ENCODE results near the gene FAM237B.

The FAM237B gene

GRCh38 chr7:90290244-90291113 is 30.6 kb downstream of the FAM237B start:
- DNase-seq, result no peak

DNA sequence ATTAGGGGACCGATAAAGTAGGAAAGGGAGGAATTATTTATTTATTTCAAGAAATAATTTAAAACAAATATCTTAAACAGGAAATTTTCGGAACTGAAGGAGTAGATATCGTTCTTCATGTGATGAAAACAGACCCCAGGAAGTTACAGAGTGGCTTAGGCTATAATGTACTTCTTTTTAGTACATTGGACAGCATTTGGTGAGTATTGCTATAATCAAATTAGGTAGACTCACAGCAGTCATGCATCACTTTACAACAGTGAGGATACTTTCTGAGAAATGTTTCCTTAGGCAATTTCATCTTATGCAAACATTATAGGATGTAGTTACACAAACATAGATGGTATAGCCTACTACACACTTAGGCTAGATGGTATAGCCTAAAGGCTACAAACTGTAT is 33.0 kb downstream of the FAM237B start:
- DNase-seq, result no peak

- DNase-seq, result no peak
Observed at GRCh38 chr7:90276033-90276728, 44.9 kb downstream of the FAM237B start.

DNA sequence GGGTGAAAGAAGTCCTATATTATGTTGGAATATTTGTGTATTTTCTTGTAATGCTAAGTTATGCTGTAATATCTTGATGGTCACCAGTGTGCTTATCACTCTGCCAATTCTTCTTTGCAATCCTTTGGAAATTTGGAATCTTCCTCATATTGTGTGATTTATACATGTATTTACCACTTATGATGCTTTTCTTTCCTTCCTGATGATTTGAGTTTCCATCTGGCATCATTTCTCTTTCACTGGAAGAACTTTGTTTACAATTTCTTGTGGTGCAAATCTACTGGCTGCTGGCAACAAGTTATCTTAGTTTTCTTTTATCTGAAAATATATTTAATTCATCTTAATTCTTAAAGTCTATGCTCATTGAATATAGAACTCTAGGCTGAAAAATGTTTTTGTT is 46.9 kb downstream of the FAM237B start:
- DNase-seq, result no peak

DNA sequence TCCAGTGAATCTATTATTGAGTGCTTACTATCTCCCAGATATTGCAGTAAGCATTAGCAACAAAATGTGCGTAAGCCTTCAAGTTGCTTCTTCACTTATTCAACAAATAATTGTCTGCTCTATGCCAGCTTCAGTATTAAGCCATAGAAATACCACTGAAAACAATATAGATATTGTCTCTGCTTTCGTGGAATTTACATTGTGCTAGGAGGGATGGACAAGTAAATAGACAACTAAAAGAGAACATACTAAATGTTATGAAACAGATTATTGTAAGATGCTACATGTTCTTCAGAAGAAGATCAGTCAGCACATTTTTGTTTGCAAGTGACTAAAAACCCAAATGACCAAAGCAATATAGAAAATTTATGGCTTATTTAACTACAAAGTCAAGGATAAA is 48.9 kb downstream of the FAM237B start:
- DNase-seq, result no peak

DNA sequence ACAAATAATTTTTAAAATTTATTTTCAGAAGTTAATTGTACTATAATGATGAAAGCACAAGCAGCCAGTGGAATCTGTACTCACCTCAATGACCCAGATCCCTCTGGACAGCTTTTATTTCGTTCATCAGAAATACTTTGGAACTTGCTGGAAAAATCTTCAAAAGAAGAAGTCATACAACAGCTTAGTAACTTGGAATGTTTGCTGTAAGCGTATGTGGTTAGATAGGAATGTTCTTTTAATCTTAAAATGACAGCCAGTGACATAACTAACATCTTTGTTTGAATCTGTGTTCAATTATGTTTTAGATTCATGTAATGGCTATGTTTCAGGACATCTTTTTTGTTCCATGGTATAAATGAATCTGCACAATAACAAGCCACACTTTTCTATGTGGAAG is 49.4 kb downstream of the FAM237B start:
- no peak for DNase-seq

DNA sequence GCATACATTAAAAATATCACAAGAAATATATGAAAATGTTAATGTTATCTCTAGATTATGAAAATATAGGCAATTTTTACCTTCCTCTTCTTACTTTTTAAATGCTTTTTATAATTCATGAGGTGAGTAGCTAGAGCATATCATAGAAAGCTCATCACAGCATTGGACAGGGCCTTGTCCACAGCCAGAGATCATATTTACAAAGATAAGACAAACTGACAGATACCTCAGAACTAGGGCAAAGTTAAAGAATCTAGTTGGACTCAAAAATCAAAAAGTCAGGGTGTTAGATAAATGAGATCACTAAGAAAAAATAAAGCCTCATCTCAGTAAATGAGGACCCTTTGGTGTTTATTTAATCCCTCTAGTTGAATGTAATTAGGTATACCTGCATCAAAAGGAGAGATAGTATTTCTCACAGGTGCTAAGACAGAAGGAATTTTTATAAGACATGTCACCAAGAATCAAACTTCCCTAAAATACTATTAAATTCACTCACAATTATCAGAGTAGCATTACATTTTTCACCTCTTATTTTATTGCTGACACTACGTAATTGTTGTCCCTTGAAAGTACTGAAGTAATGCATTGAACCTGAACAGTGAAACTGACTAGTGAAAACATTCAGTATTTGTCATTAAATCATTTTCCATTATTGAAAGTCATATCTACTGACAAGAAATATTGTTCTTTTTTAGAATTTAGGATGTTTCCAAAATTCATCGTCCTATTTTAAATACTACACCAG is 50.5 kb downstream of the FAM237B start:
- DNase-seq, result no peak

GRCh38 chr7:90269163-90269562 is 51.9 kb downstream of the FAM237B start:
- no peak for DNase-seq

GRCh38 chr7:90267263-90267858 is 53.7 kb downstream of the FAM237B start:
- no peak for DNase-seq

DNA sequence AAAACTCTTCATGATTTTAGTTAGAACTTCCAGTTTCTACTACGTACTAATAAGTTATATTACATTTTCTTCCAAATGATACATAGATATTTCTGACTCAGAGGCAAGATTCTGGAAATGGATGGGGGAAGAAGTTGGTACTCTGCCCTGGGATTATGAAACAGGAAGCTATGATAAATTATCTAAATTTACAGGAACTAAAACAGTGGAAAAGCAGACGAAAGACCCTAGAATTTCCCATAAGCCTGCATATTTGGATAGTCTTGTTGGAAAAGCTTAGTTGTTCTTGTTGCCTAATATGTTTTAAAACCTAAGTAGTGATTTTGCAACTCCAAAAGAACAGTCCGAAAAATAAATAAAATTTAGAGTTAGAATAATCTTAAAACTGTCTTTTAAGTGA is 54.3 kb downstream of the FAM237B start:
- no peak for DNase-seq
